Measurements from ENCODE around the gene TCF19. TPM values are rescaled to one million over a fixed set of nuclear protein-coding genes. Genes with fewer than 3 reads are reported as not detected.
A peak's percentile ranks its signal among the peaks of the same experiment; 100 is the strongest.

The TCF19 gene
- total RNA-seq, 2 donors from 2014 or later, result 10.8 to 12.5 TPM

- Mint-ChIP-seq H3K4me1 (peaks cover 30% of the 10 kb centered on the region), H3K9me3 (no peaks in the 10 kb centered on the region), H3K4me3 (no peak overlapping the region), H3K36me3 (ENCODE audit: low read depth) (no peaks in the 10 kb centered on the region), H3K27me3 (ENCODE audit: insufficient read depth) (peaks cover 2% of the 10 kb centered on the region), H3K27ac (no peak overlapping the region)
- Histone ChIP-seq H3K9ac (ENCODE audit: extremely low read depth, low read length, poor library complexity, severe bottlenecking) (no peak overlapping the region), H3K36me3 (ENCODE audit: control insufficient read depth, insufficient read depth, low read length) (no peaks in the 10 kb centered on the region), H3K4me3 (ENCODE audit: low read length) (no peak overlapping the region), H3K9me3 (ENCODE audit: control insufficient read depth, low read length) (no peaks in the 10 kb centered on the region), H3K4me1 (ENCODE audit: control insufficient read depth, insufficient read depth, low read length) (peaks cover 11% of the 10 kb centered on the region), H3K27ac (ENCODE audit: low read depth, low read length) (no peak overlapping the region), H3K27me3 (ENCODE audit: control insufficient read depth, insufficient read depth, low read length, poor library complexity, severe bottlenecking) (no peaks in the 10 kb centered on the region)
- 80 to 83% methylated on average over 5 to 6 of the region's 6 CpGs for WGBS, 2 experiments (ENCODE audit: insufficient coverage in 1 of 2, insufficient read length in 1 of 2)
- no peak for TF ChIP-seq CTCF (conservative IDR thresholded peaks at IDR 0.05)
- no peak for DNase-seq
Observed at GRCh38 chr6:31132806-31133205, 25.6 kb upstream of the TCF19 start.

GRCh38 chr6:31135710-31136109, 22.7 kb upstream of the TCF19 start:
- Histone ChIP-seq H3K9ac (ENCODE audit: extremely low read depth, low read length, poor library complexity, severe bottlenecking) (no peak overlapping the region), H3K27me3 (ENCODE audit: control insufficient read depth, insufficient read depth, low read length, poor library complexity, severe bottlenecking) (no peaks in the 10 kb centered on the region), H3K4me1 (ENCODE audit: control insufficient read depth, insufficient read depth, low read length) (no peaks in the 10 kb centered on the region), H3K36me3 (ENCODE audit: control insufficient read depth, insufficient read depth, low read length) (no peaks in the 10 kb centered on the region), H3K4me3 (ENCODE audit: low read length) (no peak overlapping the region), H3K9me3 (ENCODE audit: control insufficient read depth, low read length) (no peaks in the 10 kb centered on the region), H3K27ac (ENCODE audit: low read depth, low read length) (no peak overlapping the region)
- no peak overlapping the region for H3K27ac Mint-ChIP-seq
- no peaks in the 10 kb centered on the region for H3K9me3 Mint-ChIP-seq
- H3K4me3 Mint-ChIP-seq, result no peak overlapping the region
- 89 to 94% methylated on average over 10 of the region's 10 CpGs for WGBS, 2 experiments (ENCODE audit: insufficient coverage in 1 of 2, insufficient read length in 1 of 2)
- no peak for DNase-seq
- H3K27me3 Mint-ChIP-seq (ENCODE audit: insufficient read depth), result peaks cover 7% of the 10 kb centered on the region
- H3K4me1 Mint-ChIP-seq, result peaks cover 15% of the 10 kb centered on the region
- H3K36me3 Mint-ChIP-seq (ENCODE audit: low read depth), result no peaks in the 10 kb centered on the region
- TF ChIP-seq CTCF (conservative IDR thresholded peaks at IDR 0.05), result no peak

- H3K36me3 Mint-ChIP-seq (ENCODE audit: low read depth), result peaks cover 9% of the 10 kb centered on the region
- no peak for DNase-seq
- H3K9me3 ChIP-seq (ENCODE audit: control insufficient read depth, low read length), result no peaks in the 10 kb centered on the region
- H3K4me3 ChIP-seq (ENCODE audit: low read length), result no peak within 1 kb of the TSS
- no peaks in the 10 kb centered on the region for H3K4me1 ChIP-seq (ENCODE audit: control insufficient read depth, insufficient read depth, low read length)
- TF ChIP-seq CTCF (conservative IDR thresholded peaks at IDR 0.05), result no peak
- H3K9me3 Mint-ChIP-seq, result no peaks in the 10 kb centered on the region
- no peak within 1 kb of the TSS for H3K4me3 Mint-ChIP-seq
- H3K9ac ChIP-seq (ENCODE audit: extremely low read depth, low read length, poor library complexity, severe bottlenecking), result no peak within 1 kb of the TSS
- peak within 1 kb of the TSS; percentile 56 for H3K27ac Mint-ChIP-seq
- H3K4me1 Mint-ChIP-seq, result peaks cover 17% of the 10 kb centered on the region
- H3K27me3 Mint-ChIP-seq (ENCODE audit: insufficient read depth), result peaks cover 7% of the 10 kb centered on the region
- H3K36me3 ChIP-seq (ENCODE audit: control insufficient read depth, insufficient read depth, low read length), result peaks cover 10% of the 10 kb centered on the region
- 92% methylated on average over 4 of the region's 4 CpGs; no CpG with 5 or more reads in 1 of the 2 experiments for WGBS, 2 experiments (ENCODE audit: insufficient coverage in 1 of 2, insufficient read length in 1 of 2)
- no peak within 1 kb of the TSS for H3K27ac ChIP-seq (ENCODE audit: low read depth, low read length)
- no peaks in the 10 kb centered on the region for H3K27me3 ChIP-seq (ENCODE audit: control insufficient read depth, insufficient read depth, low read length, poor library complexity, severe bottlenecking)
Observed at GRCh38 chr6:31138982-31139381, 19.4 kb upstream of the TCF19 start, which contains the start of gene PSORS1C2. PSORS1C2 (minus strand) TSS chr6:31139066; CDS start chr6:31139026, 40 bp downstream.
